Ishikawa (cell line): Measurements from ENCODE around the gene KPTN.

Experiments used
- EGR1 ChIP-seq: IDR thresholded peaks from 2 replicates; pipeline ENCODE4 v1.6.1; 2012
- EP300 ChIP-seq: IDR thresholded peaks from 2 replicates; pipeline ENCODE4 v1.6.1; 2012; ENCODE audit warnings: borderline replicate concordance
- TAF1 ChIP-seq: IDR thresholded peaks from 2 replicates; pipeline ENCODE4 v1.6.1; 2012; ENCODE audit warnings: low read depth, mild to moderate bottlenecking

- TF ChIP-seq EP300 (no peak), EGR1 (no peak), TAF1 (no peak)
These were observed 10.2 kb upstream of the KPTN start for GRCh38 chr19:47494211-47494547.
